OCI-LY1 (cell line): ENCODE results near the gene SPG11.

Experiments
- H2AFZ ChIP-seq: fragments of 200-600 bp; sonication (generic), shearing (Covaris generic); 2 replicates; pipeline ENCODE4 v1.6.0; 2014; ENCODE audit warnings: antibody characterized with exemption, mild to moderate bottlenecking, low read length
- H3F3A ChIP-seq: fragments of 200-600 bp; sonication (generic), shearing (Covaris generic); 2 replicates; pipeline ENCODE4 v1.6.0; 2014; ENCODE audit warnings: mild to moderate bottlenecking, antibody characterized with exemption, low read length, moderate library complexity; ENCODE audit not compliant: insufficient read depth
- H3K27ac ChIP-seq: fragments of 200-600 bp; sonication (generic); 2 replicates; pipeline ENCODE4 v1.5.1; 2014; ENCODE audit warnings: low read length, mixed run types, mild to moderate bottlenecking, low read depth; ENCODE audit not compliant: poor library complexity, severe bottlenecking
- H3K27me3 ChIP-seq: fragments of 200-600 bp; sonication (generic); 2 replicates; pipeline ENCODE4 v1.6.0; 2014; ENCODE audit warnings: antibody characterized with exemption, mild to moderate bottlenecking, low read length, moderate library complexity; ENCODE audit not compliant: insufficient read depth
- H3K36me3 ChIP-seq: fragments of 200-600 bp; sonication (generic); 2 replicates; pipeline ENCODE4 v1.6.1; 2014; ENCODE audit warnings: mild to moderate bottlenecking, antibody characterized with exemption, low read length, moderate library complexity, mixed read lengths; ENCODE audit not compliant: insufficient read depth
- H3K4me1 ChIP-seq: fragments of 200-600 bp; sonication (generic); 2 replicates; pipeline ENCODE4 v1.5.1; 2014; ENCODE audit warnings: mild to moderate bottlenecking, low read length, moderate library complexity; ENCODE audit not compliant: insufficient read depth, severe bottlenecking
- H3K4me2 ChIP-seq: fragments of 200-600 bp; sonication (generic), shearing (Covaris generic); 2 replicates; pipeline ENCODE4 v1.6.1; 2014; ENCODE audit warnings: low read length
- H3K4me3 ChIP-seq: fragments of 200-600 bp; sonication (generic); 2 replicates; pipeline ENCODE4 v1.5.1; 2014; ENCODE audit warnings: low read length, low read depth, mild to moderate bottlenecking, mixed read lengths; ENCODE audit not compliant: poor library complexity, severe bottlenecking
- H3K79me2 ChIP-seq: fragments of 200-600 bp; shearing (Covaris generic); 2 replicates; pipeline ENCODE4 v1.6.1; 2016; ENCODE audit warnings: mixed run types, low read length, mixed read lengths; ENCODE audit not compliant: insufficient read depth
- H3K9ac ChIP-seq: fragments of 200-600 bp; sonication (generic), shearing (Covaris generic); 2 replicates; pipeline ENCODE4 v1.6.1; 2014; ENCODE audit warnings: mild to moderate bottlenecking, low read length, mixed read lengths
- H3K9me2 ChIP-seq: fragments of 200-600 bp; sonication (generic), shearing (Covaris generic); 2 replicates; pipeline ENCODE4 v1.6.1; 2014; ENCODE audit warnings: low read depth, mild to moderate bottlenecking, low read length, mixed read lengths
- H3K9me3 ChIP-seq: fragments of 200-600 bp; shearing (Covaris generic); 2 replicates; pipeline ENCODE4 v1.6.1; 2014; ENCODE audit warnings: low read length, mixed read lengths
- H4K20me1 ChIP-seq: fragments of 200-600 bp; sonication (generic), shearing (Covaris generic); 2 replicates; pipeline ENCODE4 v1.6.0; 2016; ENCODE audit warnings: mild to moderate bottlenecking, low read length; ENCODE audit not compliant: insufficient read depth
- CTCF ChIP-seq: fragments of 200-600 bp; sonication (generic), shearing (Covaris generic); IDR thresholded peaks from 2 replicates; pipeline ENCODE4 v1.5.1; 2017; ENCODE audit warnings: mild to moderate bottlenecking, antibody characterized with exemption, low read length, moderate library complexity, mixed read lengths
- EZH2 ChIP-seq: fragments of 200-600 bp; sonication (generic), shearing (Covaris generic); IDR thresholded peaks from 2 replicates; pipeline ENCODE4 v1.8.0; 2017; ENCODE audit warnings: borderline replicate concordance, mixed run types, mild to moderate bottlenecking, antibody characterized with exemption, low read length, moderate library complexity, mixed read lengths

SPG11 gene

DNA sequence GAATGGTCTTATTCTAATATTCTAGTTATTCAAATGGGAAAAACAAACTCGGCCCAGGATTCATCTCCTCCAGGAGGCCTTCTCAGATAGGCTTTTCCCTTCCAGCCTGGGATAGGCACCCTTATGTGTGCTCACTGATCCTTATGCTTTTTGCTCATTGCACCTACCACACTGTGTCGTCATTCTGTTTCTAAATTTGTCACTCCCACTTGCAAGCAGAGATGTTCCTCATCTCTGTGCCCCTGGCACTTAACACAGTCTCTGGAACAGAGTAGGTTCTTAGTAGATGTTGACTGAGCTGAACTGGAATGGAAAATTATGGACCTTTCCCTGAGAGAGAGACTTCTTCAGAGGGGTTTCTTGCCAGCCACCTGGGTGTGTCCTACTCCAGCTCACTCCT, 18.7 kb upstream of the SPG11 start:
- Histone ChIP-seq H3K79me2 (no peaks in the 10 kb centered on the region), H2AFZ (no peak overlapping the region), H3K4me1 (peaks cover 20% of the 10 kb centered on the region), H3K4me2 (no peak overlapping the region), H3K36me3 (no peaks in the 10 kb centered on the region), H4K20me1 (no peaks in the 10 kb centered on the region), H3K27me3 (no peaks in the 10 kb centered on the region), H3K9me2 (no peaks in the 10 kb centered on the region), H3F3A (no peaks in the 10 kb centered on the region), H3K9me3 (no peaks in the 10 kb centered on the region), H3K27ac (no peak overlapping the region), H3K9ac (no peak overlapping the region), H3K4me3 (no peak overlapping the region)
- TF ChIP-seq CTCF = no peak
- no peak for TF ChIP-seq EZH2

DNA sequence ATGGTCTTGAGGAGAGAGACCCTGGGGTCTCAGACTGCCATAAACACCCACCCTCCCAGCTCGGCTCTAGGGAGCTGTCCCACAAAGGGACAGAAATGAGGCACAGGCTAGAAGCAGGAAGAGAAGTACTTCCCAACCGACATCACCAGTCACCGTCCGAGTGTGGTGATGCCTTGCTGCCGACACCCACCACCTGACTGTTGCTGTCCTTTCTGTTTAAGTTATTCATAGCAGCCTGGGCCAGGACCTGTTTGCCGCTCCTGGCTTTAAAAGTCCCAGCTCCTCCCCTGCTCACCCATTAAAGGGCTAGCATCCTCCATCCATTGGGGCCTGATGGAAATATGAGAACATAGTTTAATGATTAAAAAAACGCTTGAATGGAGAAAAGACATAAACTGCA, 13.2 kb upstream of the SPG11 start:
- TF ChIP-seq EZH2 (no peak), CTCF (no peak)
- Histone ChIP-seq H3K27ac (no peak overlapping the region), H3K79me2 (no peaks in the 10 kb centered on the region), H3K9me2 (no peaks in the 10 kb centered on the region), H2AFZ (no peak overlapping the region), H3K9me3 (no peaks in the 10 kb centered on the region), H3K27me3 (no peaks in the 10 kb centered on the region), H3K4me1 (no peaks in the 10 kb centered on the region), H3K9ac (no peak overlapping the region), H3K4me2 (no peak overlapping the region), H3K4me3 (no peak overlapping the region), H3K36me3 (no peaks in the 10 kb centered on the region), H3F3A (no peaks in the 10 kb centered on the region), H4K20me1 (no peaks in the 10 kb centered on the region)

DNA sequence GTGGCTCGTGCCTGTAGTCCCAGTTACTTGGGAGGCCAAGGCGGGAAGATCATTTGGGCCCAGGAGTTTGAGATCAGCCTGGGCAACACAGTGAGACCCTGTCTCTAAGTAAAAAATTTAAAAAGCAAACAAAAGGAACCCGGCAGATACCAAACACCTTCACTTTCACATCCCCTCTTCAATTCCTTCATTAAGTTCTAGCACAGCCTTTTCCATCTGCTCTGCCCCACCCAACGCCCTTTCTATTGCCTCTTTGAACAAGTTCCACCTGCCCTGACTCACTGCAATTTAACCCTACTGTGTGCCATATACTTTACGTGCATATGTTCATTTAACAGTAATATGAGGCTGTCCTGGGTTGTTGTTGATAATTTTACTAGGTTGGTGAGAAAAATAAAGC, 12.4 kb upstream of the SPG11 start:
- Histone ChIP-seq H3K36me3 (no peaks in the 10 kb centered on the region), H2AFZ (no peak overlapping the region), H3K4me2 (no peak overlapping the region), H3K79me2 (no peaks in the 10 kb centered on the region), H3K4me3 (no peak overlapping the region), H3K27ac (no peak overlapping the region), H3K27me3 (no peaks in the 10 kb centered on the region), H3K9me3 (no peaks in the 10 kb centered on the region), H3F3A (no peaks in the 10 kb centered on the region), H3K9ac (no peak overlapping the region), H3K4me1 (peaks cover 2% of the 10 kb centered on the region), H3K9me2 (no peaks in the 10 kb centered on the region), H4K20me1 (no peaks in the 10 kb centered on the region)
- TF ChIP-seq CTCF (no peak), EZH2 (no peak)
